SU-DHL-6 (cell line): ENCODE measurements around the gene POLR2F.

Experiments
- H2AFZ ChIP-seq: fragments of 200-600 bp; sonication (generic); 2 replicates; pipeline ENCODE4 v1.6.1; 2014; ENCODE audit warnings: low read depth, mild to moderate bottlenecking, moderate library complexity, mixed read lengths, antibody characterized with exemption, low read length; ENCODE audit not compliant: severe bottlenecking
- H3F3A ChIP-seq: fragments of 200-600 bp; shearing (Covaris generic); 2 replicates; pipeline ENCODE4 v1.6.0; 2016; ENCODE audit warnings: antibody characterized with exemption, mild to moderate bottlenecking; ENCODE audit not compliant: insufficient read depth
- H3K27ac ChIP-seq: fragments of 200-600 bp; sonication (generic); 2 replicates; pipeline ENCODE4 v1.5.1; 2016; ENCODE audit warnings: low read depth, mild to moderate bottlenecking, low read length, moderate library complexity, mixed read lengths
- H3K27me3 ChIP-seq: fragments of 200-600 bp; sonication (generic), shearing (Covaris generic); 2 replicates; pipeline ENCODE4 v1.6.0; 2014; ENCODE audit warnings: mild to moderate bottlenecking, low read length
- H3K36me3 ChIP-seq: fragments of 200-600 bp; sonication (generic); 2 replicates; pipeline ENCODE4 v1.6.1; 2014; ENCODE audit warnings: mild to moderate bottlenecking, low read length, mixed read lengths
- H3K4me2 ChIP-seq: fragments of 300-600, 200-600 bp; shearing (Covaris generic), sonication (generic); 2 replicates; pipeline ENCODE4 v1.6.0; 2014; ENCODE audit warnings: low read length, low read depth, mild to moderate bottlenecking; ENCODE audit not compliant: poor library complexity, severe bottlenecking
- H3K4me3 ChIP-seq: fragments of 200-600 bp; sonication (generic); 2 replicates; pipeline ENCODE4 v1.5.1; 2014; ENCODE audit warnings: antibody characterized with exemption, low read length, mild to moderate bottlenecking, mixed read lengths; ENCODE audit not compliant: insufficient read depth, poor library complexity, severe bottlenecking
- H3K79me2 ChIP-seq: fragments of 200-600 bp; sonication (generic); 2 replicates; pipeline ENCODE4 v1.6.1; 2014; ENCODE audit warnings: mild to moderate bottlenecking, low read length, moderate library complexity; ENCODE audit not compliant: insufficient read depth
- H3K9ac ChIP-seq: fragments of 200-600 bp; sonication (generic); 2 replicates; pipeline ENCODE4 v1.7.0; 2014; ENCODE audit warnings: mild to moderate bottlenecking, low read length
- H3K9me2 ChIP-seq: fragments of 200-600 bp; sonication (generic); replicated peaks from 2 replicates; pipeline ENCODE4 v1.6.1; 2014; ENCODE audit warnings: low read length; ENCODE audit not compliant: insufficient read depth
- H3K9me3 ChIP-seq: fragments of 200-600 bp; sonication (generic); 2 replicates; pipeline ENCODE4 v1.6.1; 2014; ENCODE audit warnings: low read length, mixed read lengths; ENCODE audit not compliant: insufficient read depth
- H4K20me1 ChIP-seq: fragments of 200-600 bp; sonication (generic); 2 replicates; pipeline ENCODE4 v1.6.1; 2014; ENCODE audit warnings: low read depth, mild to moderate bottlenecking, antibody characterized with exemption, low read length, moderate library complexity, mixed read lengths
- EZH2phosphoT487 ChIP-seq: fragments of 200-600 bp; sonication (generic), shearing (Covaris generic); conservative IDR thresholded peaks from 2 replicates; pipeline ENCODE4 v1.6.1; 2018; ENCODE audit warnings: mild to moderate bottlenecking, antibody characterized with exemption, low read length, moderate library complexity, mixed read lengths
- TF ChIP-seq, protein P1 (sequence below): fragments of 200-600 bp; sonication (generic); IDR thresholded peaks from one replicate; pipeline ENCODE4 v1.5.1; 2017; ENCODE audit warnings: antibody characterized with exemption, mild to moderate bottlenecking, low read length, moderate library complexity; ENCODE audit not compliant: insufficient read depth, poor library complexity, severe bottlenecking

Gene POLR2F

DNA sequence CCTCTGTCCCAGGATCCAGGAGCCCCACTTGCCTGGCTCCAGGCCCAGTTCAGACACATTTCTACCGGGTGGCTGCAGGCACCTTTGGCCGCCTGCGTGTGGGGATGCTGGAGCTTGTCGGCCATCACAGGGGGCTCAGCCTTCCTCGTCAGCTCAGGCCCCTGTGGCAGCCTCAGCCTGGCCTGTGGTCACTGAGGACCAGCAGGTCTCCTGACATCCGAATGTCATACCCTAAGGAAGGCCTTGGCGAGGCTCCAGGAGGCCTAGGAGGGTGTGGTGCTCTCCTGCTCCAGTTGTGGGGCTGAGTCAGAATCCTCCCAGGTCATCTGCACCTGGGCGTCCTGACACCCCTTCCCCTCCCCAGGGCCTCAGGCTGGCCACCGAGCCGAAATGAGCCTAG is 45.7 kb downstream of the POLR2F start:
- Histone ChIP-seq H3K27me3 (no peaks in the 10 kb centered on the region), H4K20me1 (no peaks in the 10 kb centered on the region), H3K9ac (no peak overlapping the region), H3F3A (no peaks in the 10 kb centered on the region), H3K4me3 (no peak overlapping the region), H3K4me2 (no peak overlapping the region), H3K27ac (no peak overlapping the region), H3K36me3 (no peaks in the 10 kb centered on the region), H3K9me2 (no peaks in the 10 kb centered on the region), H2AFZ (no peak overlapping the region), H3K9me3 (no peaks in the 10 kb centered on the region), H3K79me2 (no peaks in the 10 kb centered on the region)
- TF ChIP-seq, protein P1, sequence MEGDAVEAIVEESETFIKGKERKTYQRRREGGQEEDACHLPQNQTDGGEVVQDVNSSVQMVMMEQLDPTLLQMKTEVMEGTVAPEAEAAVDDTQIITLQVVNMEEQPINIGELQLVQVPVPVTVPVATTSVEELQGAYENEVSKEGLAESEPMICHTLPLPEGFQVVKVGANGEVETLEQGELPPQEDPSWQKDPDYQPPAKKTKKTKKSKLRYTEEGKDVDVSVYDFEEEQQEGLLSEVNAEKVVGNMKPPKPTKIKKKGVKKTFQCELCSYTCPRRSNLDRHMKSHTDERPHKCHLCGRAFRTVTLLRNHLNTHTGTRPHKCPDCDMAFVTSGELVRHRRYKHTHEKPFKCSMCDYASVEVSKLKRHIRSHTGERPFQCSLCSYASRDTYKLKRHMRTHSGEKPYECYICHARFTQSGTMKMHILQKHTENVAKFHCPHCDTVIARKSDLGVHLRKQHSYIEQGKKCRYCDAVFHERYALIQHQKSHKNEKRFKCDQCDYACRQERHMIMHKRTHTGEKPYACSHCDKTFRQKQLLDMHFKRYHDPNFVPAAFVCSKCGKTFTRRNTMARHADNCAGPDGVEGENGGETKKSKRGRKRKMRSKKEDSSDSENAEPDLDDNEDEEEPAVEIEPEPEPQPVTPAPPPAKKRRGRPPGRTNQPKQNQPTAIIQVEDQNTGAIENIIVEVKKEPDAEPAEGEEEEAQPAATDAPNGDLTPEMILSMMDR, result no peak
- no peak for TF ChIP-seq EZH2phosphoT487

DNA sequence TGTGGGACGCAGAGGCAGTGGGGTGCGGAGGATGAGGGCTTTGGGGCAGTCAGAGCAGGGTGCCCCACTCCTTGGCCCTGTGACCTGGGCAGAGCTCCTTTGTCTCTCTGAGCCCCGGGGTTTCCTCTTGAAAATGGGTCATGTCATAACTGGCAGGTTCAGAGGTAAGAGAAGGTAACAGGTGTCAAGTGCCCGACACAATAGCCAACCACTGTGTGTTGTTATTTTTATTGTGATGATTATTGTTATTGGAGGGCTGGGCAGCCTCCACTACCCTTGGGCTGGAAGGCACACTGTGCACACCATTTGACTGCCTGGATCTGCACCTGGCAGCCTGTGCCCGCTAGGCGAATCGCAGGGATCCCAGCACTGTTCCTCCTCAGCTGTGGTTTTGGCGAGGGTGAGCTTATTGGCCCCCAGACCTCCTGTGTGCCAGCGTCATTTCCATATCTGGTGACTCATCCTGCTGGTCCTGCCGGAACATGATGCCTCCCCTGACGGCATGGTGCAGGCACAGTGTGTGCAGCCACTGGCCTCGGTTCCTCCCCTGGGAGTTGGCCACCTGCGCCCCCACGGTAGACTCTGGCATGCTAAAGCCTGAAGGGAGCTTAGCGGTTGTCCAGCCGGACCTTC is 46.3 kb downstream of the POLR2F start:
- TF ChIP-seq, protein P1, result no peak
- no peak for TF ChIP-seq EZH2phosphoT487
- no peak overlapping the region for H3K4me3 ChIP-seq
- H4K20me1 ChIP-seq, result no peaks in the 10 kb centered on the region
- H3K9ac ChIP-seq, result no peak overlapping the region
- H3K27ac ChIP-seq, result no peak overlapping the region
- no peaks in the 10 kb centered on the region for H3F3A ChIP-seq
- no peak overlapping the region for H2AFZ ChIP-seq
- no peak overlapping the region for H3K4me2 ChIP-seq
- no peaks in the 10 kb centered on the region for H3K79me2 ChIP-seq
- no peaks in the 10 kb centered on the region for H3K9me2 ChIP-seq
- no peaks in the 10 kb centered on the region for H3K9me3 ChIP-seq
- H3K27me3 ChIP-seq, result no peaks in the 10 kb centered on the region
- no peaks in the 10 kb centered on the region for H3K36me3 ChIP-seq

GRCh38 chr22:38005943-38006342 is 52.4 kb downstream of the POLR2F start:
- Histone ChIP-seq H3K9ac (no peak overlapping the region), H3K27me3 (no peaks in the 10 kb centered on the region)

More at GRCh38 chr22:38005943-38006342, 52.4 kb downstream of the POLR2F start:
- no peak for TF ChIP-seq EZH2phosphoT487
- TF ChIP-seq, protein P1, result no peak
- Histone ChIP-seq H3K4me3 (no peak overlapping the region), H3K9me2 (no peaks in the 10 kb centered on the region), H3K9me3 (no peaks in the 10 kb centered on the region), H3K79me2 (no peaks in the 10 kb centered on the region), H3K27ac (no peak overlapping the region), H3F3A (no peaks in the 10 kb centered on the region), H3K36me3 (no peaks in the 10 kb centered on the region), H4K20me1 (no peaks in the 10 kb centered on the region), H3K4me2 (no peak overlapping the region), H2AFZ (no peak overlapping the region)
